ENCODE data around the gene STYXL2.

The STYXL2 gene

DNA sequence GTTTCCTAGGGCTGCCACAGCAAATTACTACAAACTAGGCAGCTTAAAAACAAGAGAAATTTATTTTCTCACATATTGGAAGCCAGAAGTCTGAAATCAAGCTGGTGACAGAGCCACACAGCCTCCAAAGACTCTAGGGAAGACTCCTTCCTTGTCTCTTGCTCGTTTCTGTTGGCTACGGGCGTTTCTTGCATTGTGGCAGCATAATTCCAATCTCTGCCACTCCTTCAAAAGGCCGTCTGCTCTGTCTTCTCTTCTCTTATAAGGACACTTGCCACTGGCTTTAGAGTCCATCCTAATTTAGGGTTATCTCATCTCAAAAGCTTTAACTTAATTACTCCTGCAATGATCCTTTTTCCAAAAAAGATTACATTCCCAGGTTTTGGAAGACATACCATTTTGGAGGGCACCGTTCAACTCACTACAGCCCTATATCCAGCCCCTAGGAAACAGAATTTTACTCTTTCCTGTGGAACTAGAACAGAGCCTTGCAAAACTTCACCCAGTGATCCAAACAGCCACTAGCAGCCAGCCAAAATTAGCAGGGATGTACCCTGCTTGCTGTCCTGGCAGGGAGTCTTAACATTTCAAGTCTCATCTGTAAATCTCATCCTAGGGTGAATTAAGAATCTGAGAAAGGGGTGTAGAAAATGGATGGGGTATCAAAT is 9.2 kb downstream of the STYXL2 start:
- in situ Hi-C loops (cut with HindIII; ENCODE audit: low sequenced_read_pairs), result no loop called here
- TF ChIP-seq, protein P1, sequence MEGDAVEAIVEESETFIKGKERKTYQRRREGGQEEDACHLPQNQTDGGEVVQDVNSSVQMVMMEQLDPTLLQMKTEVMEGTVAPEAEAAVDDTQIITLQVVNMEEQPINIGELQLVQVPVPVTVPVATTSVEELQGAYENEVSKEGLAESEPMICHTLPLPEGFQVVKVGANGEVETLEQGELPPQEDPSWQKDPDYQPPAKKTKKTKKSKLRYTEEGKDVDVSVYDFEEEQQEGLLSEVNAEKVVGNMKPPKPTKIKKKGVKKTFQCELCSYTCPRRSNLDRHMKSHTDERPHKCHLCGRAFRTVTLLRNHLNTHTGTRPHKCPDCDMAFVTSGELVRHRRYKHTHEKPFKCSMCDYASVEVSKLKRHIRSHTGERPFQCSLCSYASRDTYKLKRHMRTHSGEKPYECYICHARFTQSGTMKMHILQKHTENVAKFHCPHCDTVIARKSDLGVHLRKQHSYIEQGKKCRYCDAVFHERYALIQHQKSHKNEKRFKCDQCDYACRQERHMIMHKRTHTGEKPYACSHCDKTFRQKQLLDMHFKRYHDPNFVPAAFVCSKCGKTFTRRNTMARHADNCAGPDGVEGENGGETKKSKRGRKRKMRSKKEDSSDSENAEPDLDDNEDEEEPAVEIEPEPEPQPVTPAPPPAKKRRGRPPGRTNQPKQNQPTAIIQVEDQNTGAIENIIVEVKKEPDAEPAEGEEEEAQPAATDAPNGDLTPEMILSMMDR (IDR thresholded peaks at IDR 0.05; ENCODE audit: low read depth, low read length), result no peak
- no peak for DNase-seq (ENCODE audit: low read depth, low spot score)
- no peak overlapping the region for H3K4me3 ChIP-seq (ENCODE audit: low read depth, low read length)

DNA sequence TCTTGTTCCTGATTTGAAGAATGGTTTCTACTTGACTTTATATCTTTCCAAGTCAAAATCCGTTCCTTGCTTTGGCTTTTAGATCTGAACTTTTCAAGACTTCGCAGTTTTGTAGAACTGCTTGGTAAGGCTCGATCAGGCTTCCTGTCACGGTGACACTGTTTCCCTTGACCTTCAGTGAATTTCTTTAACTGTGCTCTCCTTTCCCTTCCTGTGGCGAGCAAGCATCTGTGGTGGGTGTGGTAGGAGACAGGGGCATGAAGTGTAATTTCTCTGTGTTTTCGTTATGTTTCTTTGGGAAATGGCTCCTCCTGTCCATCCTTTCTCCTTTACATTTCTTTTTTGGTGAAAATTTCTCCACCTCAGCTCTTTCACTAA is 10.4 kb downstream of the STYXL2 start:
- TF ChIP-seq, protein P1 (IDR thresholded peaks at IDR 0.05; ENCODE audit: low read depth, low read length), result no peak
- H3K4me3 ChIP-seq (ENCODE audit: low read depth, low read length), result no peak overlapping the region
- DNase-seq (ENCODE audit: low read depth, low spot score), result no peak
- in situ Hi-C loops (cut with HindIII; ENCODE audit: low sequenced_read_pairs), result no loop called here

DNA sequence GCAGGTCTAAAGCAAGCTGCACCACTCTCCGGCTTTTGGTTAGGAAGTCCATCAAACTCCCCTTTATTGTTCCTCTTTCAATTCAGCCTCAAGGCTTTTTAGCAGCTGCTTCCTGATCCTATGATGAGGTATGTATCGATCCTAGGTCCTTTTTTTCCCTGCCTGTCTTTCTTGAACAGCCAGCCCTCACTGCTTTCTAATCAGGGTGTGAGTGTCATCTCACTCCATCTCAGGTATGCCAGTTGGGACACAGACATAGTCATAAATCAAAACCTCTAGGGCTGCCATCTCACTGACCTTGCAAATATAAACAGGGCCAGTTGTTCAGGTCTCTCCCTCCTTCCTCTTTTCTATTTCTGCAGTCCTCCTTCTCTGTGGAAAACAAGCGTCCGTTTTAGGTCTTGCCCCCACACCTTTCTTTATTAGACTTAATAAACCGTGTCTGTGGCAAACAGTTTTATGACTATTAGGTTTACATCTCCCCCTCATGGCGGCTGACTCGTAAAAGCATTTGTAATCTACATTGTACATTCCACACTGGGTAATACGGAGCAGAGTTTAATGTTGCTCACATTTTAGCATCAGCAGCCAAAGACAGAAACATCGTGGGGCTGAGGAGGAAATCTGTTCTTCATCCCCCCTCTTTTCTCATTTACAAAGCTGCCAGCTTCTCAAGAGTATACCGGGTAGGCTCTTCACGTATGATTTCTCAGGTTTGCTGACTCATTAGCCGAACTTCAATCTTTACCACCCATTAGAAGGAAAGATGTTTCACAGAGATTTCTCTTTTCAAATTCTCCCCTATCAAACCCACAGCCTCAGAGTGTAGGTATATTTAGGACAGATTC is 11.6 kb downstream of the STYXL2 start:
- in situ Hi-C loops (cut with HindIII; ENCODE audit: low sequenced_read_pairs), result no loop called here
- DNase-seq (ENCODE audit: low read depth, low spot score), result peak; percentile 4
- no peak overlapping the region for H3K4me3 ChIP-seq (ENCODE audit: low read depth, low read length)
- TF ChIP-seq, protein P1 (IDR thresholded peaks at IDR 0.05; ENCODE audit: low read depth, low read length), result no peak

DNA sequence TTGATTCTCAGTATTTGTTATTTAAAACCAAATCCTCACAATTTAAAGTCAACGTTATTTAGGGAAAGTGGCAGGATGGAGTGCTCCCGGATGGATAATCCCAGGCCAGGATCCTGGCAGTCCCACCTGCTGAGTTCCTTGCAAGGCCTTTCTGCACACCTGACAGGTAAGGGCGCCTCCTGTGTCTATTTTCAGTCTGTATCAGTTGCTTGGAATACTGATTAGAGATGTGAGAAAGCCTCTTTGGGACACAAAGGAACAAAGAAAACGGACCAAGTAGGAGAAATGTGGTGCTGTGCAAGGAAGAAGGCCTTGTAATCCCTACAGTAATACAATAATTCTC is 12.2 kb downstream of the STYXL2 start:
- no peak for DNase-seq (ENCODE audit: low read depth, low spot score)
- TF ChIP-seq, protein P1 (IDR thresholded peaks at IDR 0.05; ENCODE audit: low read depth, low read length), result no peak
- no peak overlapping the region for H3K4me3 ChIP-seq (ENCODE audit: low read depth, low read length)
- in situ Hi-C loops (cut with HindIII; ENCODE audit: low sequenced_read_pairs), result no loop called here

DNA sequence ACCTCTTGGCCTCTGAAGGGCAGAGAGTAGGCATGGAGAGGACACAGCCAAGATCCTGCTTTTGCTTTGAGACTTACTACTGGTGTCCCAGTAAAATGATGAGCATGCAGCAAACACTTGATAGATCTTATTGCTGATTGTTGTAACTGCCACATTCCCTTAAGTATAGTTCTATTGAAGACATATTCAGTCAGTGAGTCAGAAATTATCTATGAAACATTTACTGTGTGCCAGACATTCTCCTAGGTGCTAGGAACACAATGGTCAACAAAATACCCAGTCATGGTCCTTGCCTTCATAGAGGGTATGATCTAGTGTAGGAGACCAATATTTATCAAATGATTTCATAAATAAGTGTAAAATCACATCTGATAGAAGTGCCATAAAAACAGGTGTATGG is 13.6 kb downstream of the STYXL2 start:
- in situ Hi-C loops (cut with HindIII; ENCODE audit: low sequenced_read_pairs), result no loop called here
- DNase-seq (ENCODE audit: low read depth, low spot score), result peak; percentile 38

DNA sequence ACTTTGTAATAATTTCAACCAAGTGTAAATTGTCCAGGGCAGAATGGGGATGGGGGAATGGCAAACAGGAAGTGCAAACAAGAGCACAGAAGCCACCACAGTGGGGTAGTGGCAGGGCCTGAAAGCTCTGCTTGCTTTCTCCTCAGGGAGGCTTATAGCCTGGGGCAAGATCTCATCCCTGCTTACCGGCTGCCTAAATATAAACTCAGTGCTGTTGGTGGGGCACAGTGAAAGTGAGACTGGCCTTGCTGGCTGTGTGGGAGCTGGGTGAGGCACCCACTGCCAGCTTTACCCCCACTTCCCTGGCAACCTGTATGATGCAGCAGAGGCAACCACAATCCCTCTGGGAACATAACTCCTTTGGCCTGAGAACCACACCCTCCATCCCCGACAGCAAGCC is 15.2 kb downstream of the STYXL2 start:
- no peak for DNase-seq (ENCODE audit: low read depth, low spot score)
- in situ Hi-C loops (cut with HindIII; ENCODE audit: low sequenced_read_pairs), result no loop called here
- H3K4me3 ChIP-seq (ENCODE audit: low read depth, low read length), result no peak overlapping the region
- TF ChIP-seq, protein P1 (IDR thresholded peaks at IDR 0.05; ENCODE audit: low read depth, low read length), result no peak

More for the DNA sequence above, 13.6 kb downstream of the STYXL2 start:
- H3K4me3 ChIP-seq (ENCODE audit: low read depth, low read length), result no peak overlapping the region
- TF ChIP-seq, protein P1 (IDR thresholded peaks at IDR 0.05; ENCODE audit: low read depth, low read length), result no peak

All from astrocyte of the spinal cord (primary cell).